ENCODE results near the gene ATP1A1.

GRCh38 chr1:116375887-116376728 lies 3.1 kb downstream of the ATP1A1 start:
- TF ChIP-seq POLR2A (IDR thresholded peaks at IDR 0.05; ENCODE audit: low read depth, low read length) (no peak), CTCF (IDR thresholded peaks at IDR 0.05; ENCODE audit: extremely low read depth in 1 of 2, insufficient read depth in 1 of 2, low read depth in 1 of 2, low read length in 2 of 2) (no peak), MAX (IDR thresholded peaks at IDR 0.05; ENCODE audit: insufficient read depth, insufficient read length) (no peak), EZH2 (IDR thresholded peaks at IDR 0.05; ENCODE audit: borderline replicate concordance, low read depth, low read length, severe bottlenecking) (no peak), MYC (IDR thresholded peaks at IDR 0.05; ENCODE audit: low read depth, low read length) (no peak), POLR2AphosphoS5 (IDR thresholded peaks at IDR 0.05; ENCODE audit: insufficient read depth, low read depth, low read length) (no peak), GATA2 (IDR thresholded peaks at IDR 0.05; ENCODE audit: insufficient read depth, insufficient read length, low read depth, low read length) (no peak), JUN (IDR thresholded peaks at IDR 0.05; ENCODE audit: borderline replicate concordance, insufficient read depth, insufficient read length, low read depth) (no peak), FOS (IDR thresholded peaks at IDR 0.05; ENCODE audit: borderline replicate concordance, insufficient read depth, low read length) (peak; percentile 53)
